ENCODE results near the gene CNN1. TPM values are rescaled to one million over a fixed set of nuclear protein-coding genes. Genes with fewer than 3 reads are reported as not detected.

Gene CNN1
- total RNA-seq, 1 donor from 2014 or later = not detected

- DNase-seq (no peak), ATAC-seq (ENCODE audit: low read depth) (no peak)
- Mint-ChIP-seq H3K27me3 (no peaks in the 10 kb centered on the region), H3K27ac (no peak overlapping the region), H3K4me3 (no peak overlapping the region), H3K9me3 (no peaks in the 10 kb centered on the region), H3K36me3 (ENCODE audit: low read depth) (no peaks in the 10 kb centered on the region), H3K4me1 (peaks cover 64% of the 10 kb centered on the region)
- ChIA-PET CTCF (interaction anchor here (1.1 to 9.4 kb wide), 4 partner anchors 18 to 114 kb away, joined by 3 to 70 read pairs (median 12); partner anchors contain the start of gene ELOF1), POLR2A (interaction anchor here (0.7 to 10.3 kb wide), 6 partner anchors 11 to 102 kb away, joined by 3 to 314 read pairs (median 4); partner anchors contain the start of gene ELOF1)
- no peak for TF ChIP-seq CTCF (IDR thresholded peaks at IDR 0.05)
- intact Hi-C loops (cut with micrococcal nuclease) = loop anchor here (2.0 to 10.0 kb wide), 4 partner anchors 82 to 292 kb away; partner anchors contain the start of genes ODAD3, PRKCSH, TSPAN16 and ZNF653
Observed at GRCh38 chr19:11586331-11586730, 47.7 kb downstream of the CNN1 start.

GRCh38 chr19:11587302-11587974 lies 48.8 kb downstream of the CNN1 start:
- ATAC-seq (ENCODE audit: low read depth) = peak; percentile 81
- ChIA-PET CTCF (interaction anchor here (0.8 to 9.4 kb wide), 5 partner anchors 25 to 206 kb away, joined by 3 to 70 read pairs (median 4); partner anchors contain the start of gene ELOF1), POLR2A (interaction anchor here (0.7 to 10.3 kb wide), 7 partner anchors 9 to 258 kb away, joined by 3 to 314 read pairs (median 5); partner anchors contain the start of gene ELOF1)
- no peaks in the 10 kb centered on the region for H3K27me3 Mint-ChIP-seq
- intact Hi-C loops (cut with micrococcal nuclease) = loop anchor here (1.0 to 10.0 kb wide), 8 partner anchors 27 to 293 kb away; partner anchors contain the start of genes ODAD3, PRKCSH, TSPAN16 and ZNF653
- DNase-seq = peak; percentile 76
- H3K4me1 Mint-ChIP-seq = peaks cover 54% of the 10 kb centered on the region
- H3K27ac Mint-ChIP-seq = peak overlapping the region; percentile 30
- H3K4me3 Mint-ChIP-seq = no peak overlapping the region
- no peaks in the 10 kb centered on the region for H3K9me3 Mint-ChIP-seq
- no peaks in the 10 kb centered on the region for H3K36me3 Mint-ChIP-seq (ENCODE audit: low read depth)
- TF ChIP-seq CTCF (IDR thresholded peaks at IDR 0.05) = no peak

- H3K36me3 Mint-ChIP-seq (ENCODE audit: low read depth) = no peaks in the 10 kb centered on the region
- POLR2A ChIA-PET = interaction anchor here (1.0 to 1.2 kb wide), 3 partner anchors 10 to 52 kb away, joined by 3 to 6 read pairs (median 4); no protein-coding TSS in a partner anchor
- no peak overlapping the region for H3K27ac Mint-ChIP-seq
- no peaks in the 10 kb centered on the region for H3K27me3 Mint-ChIP-seq
- DNase-seq (no peak), ATAC-seq (ENCODE audit: low read depth) (no peak)
- no peak for TF ChIP-seq CTCF (IDR thresholded peaks at IDR 0.05)
- intact Hi-C loops (cut with micrococcal nuclease) = loop anchor here (1.0 to 10.0 kb wide), 8 partner anchors 28 to 293 kb away; partner anchors contain the start of genes ODAD3, PRKCSH, TSPAN16 and ZNF653
- H3K9me3 Mint-ChIP-seq = no peaks in the 10 kb centered on the region
- no peak overlapping the region for H3K4me3 Mint-ChIP-seq
- H3K4me1 Mint-ChIP-seq = peaks cover 49% of the 10 kb centered on the region
- CTCF ChIA-PET = interaction anchor here (0.8 to 9.4 kb wide), 6 partner anchors 25 to 207 kb away, joined by 3 to 70 read pairs (median 4); partner anchors contain the start of gene ELOF1
Observed at GRCh38 chr19:11587975-11588631, 49.5 kb downstream of the CNN1 start.

- peaks cover 24% of the 10 kb centered on the region for H3K4me1 Mint-ChIP-seq
- no peak for TF ChIP-seq CTCF (IDR thresholded peaks at IDR 0.05)
- ChIA-PET POLR2A (interaction anchor here (0.6 to 0.7 kb wide), 2 partner anchors 30 to 58 kb away, joined by 3 to 6 read pairs; no protein-coding TSS in a partner anchor), CTCF (interaction anchor here (1.6 to 2.3 kb wide), 2 partner anchors 34 to 112 kb away, joined by 4 to 8 read pairs; partner anchors contain the start of gene ELOF1)
- H3K27me3 Mint-ChIP-seq = no peaks in the 10 kb centered on the region
- intact Hi-C loops (cut with micrococcal nuclease) = no loop called here
- DNase-seq = no peak
- no peaks in the 10 kb centered on the region for H3K9me3 Mint-ChIP-seq
- no peak overlapping the region for H3K4me3 Mint-ChIP-seq
- peaks cover 4% of the 10 kb centered on the region for H3K36me3 Mint-ChIP-seq (ENCODE audit: low read depth)
- H3K27ac Mint-ChIP-seq = no peak overlapping the region
- ATAC-seq (ENCODE audit: low read depth) = no peak
Observed at GRCh38 chr19:11594084-11594483, 55.4 kb downstream of the CNN1 start.
